UCSD-AML1 (cell line): ENCODE data around the gene NANOS3.
"Not testable (repeated sequence)": the region's sequence is repeated elsewhere in the genome, so short reads cannot be mapped to it uniquely, and the experiment has no call there.

Source experiments
- DNase-seq: peaks from one replicate; lab custom pipeline; 2025; ENCODE audit not compliant: unreplicated experiment; lab: John Stamatoyannopoulos, UW

The NANOS3 gene

DNA sequence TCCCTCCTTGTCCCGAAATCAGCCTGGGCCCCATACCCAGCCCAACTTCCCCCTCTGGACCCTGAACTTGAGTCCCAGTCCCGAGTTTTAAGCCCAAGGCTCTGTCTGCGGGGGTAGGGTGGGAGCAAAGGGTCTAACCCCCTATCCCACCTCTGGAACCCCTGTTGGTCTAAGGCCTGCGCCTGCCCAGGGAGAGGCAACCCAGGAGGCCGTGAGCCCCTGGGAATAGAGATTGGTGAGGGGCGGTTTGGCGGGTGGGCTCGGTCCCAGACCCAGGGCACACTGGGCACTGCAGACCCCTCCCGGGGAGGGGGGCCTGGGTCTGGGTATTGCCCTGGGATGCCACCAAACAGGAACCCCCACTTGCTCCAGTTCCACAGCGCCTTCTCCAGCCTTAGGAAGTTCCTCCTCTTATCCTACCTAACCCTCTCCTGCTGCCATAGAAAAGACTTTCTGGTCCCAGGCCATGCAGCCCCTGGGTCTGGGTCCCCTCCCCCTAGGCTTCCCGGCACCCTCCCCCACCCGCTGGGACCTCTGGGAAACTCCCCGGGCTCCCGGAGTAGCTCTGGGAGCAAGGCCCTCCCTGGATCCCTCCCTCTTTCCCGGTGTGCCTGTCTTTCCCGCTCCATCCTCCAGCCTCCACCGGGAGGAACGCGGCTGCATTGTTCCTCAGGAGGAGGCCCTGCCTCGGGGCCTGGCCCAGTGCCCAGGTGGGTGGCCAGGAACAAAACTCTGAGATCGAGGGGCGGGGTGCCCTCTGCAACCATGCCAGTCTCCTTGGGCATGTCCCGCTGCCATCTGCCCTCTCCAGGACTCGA is 33.6 kb upstream of the NANOS3 start:
- DNase-seq, result no peak

- DNase-seq, result no peak
Observed at GRCh38 chr19:13844130-13844631, 32.8 kb upstream of the NANOS3 start.

GRCh38 chr19:13846557-13847406 is 30.2 kb upstream of the NANOS3 start:
- DNase-seq, result peak; percentile 96

GRCh38 chr19:13847407-13848339 is 29.3 kb upstream of the NANOS3 start:
- peak; percentile 93 for DNase-seq

GRCh38 chr19:13848340-13848677 is 28.6 kb upstream of the NANOS3 start:
- no peak for DNase-seq

- no peak for DNase-seq
Observed at GRCh38 chr19:13848798-13849676, 27.9 kb upstream of the NANOS3 start.

DNA sequence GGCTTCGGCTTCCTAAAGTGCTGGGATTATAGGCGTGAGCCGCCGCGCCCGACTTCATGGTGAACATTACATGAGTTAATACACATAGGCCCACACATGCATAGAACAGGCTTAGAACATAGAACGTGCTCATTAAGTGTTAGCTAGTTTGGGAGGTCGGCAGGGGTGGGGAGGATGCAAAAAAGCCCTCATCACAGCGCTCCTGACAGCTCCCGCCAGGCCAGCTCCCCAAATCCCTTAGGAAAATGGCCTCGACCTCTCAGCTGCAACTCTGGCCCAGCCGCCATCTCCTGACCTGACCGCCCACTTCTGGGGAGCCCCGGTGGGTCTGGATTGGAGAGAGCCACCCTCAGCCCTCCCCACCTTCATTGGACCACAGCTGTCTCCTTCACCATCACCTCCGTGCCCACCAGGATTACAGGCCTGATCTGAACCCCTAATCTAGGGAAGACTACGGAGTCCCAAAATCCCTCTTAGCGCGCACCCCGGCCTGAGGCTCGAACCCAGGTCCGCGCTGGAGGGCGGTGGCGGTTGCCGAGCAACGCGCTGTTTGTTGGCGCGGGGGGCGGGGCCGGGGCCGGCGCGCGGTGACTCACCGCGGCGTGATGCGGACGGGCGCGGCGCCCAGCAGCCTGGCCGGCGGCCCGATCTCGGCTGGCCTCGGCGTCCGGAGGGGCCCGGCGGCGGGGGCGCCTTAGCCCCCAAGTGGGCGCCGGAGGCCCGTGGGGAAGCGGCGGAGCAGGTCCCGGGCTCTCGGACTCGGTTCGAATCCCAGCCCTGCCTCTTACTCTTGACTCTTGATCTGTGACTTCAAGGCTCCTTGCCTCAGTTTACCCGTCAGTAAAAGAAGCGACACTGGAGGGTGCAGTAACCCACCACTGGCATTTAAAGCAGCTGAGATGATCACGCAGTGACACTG is 26.7 kb upstream of the NANOS3 start:
- DNase-seq, result peak; percentile 82

DNA sequence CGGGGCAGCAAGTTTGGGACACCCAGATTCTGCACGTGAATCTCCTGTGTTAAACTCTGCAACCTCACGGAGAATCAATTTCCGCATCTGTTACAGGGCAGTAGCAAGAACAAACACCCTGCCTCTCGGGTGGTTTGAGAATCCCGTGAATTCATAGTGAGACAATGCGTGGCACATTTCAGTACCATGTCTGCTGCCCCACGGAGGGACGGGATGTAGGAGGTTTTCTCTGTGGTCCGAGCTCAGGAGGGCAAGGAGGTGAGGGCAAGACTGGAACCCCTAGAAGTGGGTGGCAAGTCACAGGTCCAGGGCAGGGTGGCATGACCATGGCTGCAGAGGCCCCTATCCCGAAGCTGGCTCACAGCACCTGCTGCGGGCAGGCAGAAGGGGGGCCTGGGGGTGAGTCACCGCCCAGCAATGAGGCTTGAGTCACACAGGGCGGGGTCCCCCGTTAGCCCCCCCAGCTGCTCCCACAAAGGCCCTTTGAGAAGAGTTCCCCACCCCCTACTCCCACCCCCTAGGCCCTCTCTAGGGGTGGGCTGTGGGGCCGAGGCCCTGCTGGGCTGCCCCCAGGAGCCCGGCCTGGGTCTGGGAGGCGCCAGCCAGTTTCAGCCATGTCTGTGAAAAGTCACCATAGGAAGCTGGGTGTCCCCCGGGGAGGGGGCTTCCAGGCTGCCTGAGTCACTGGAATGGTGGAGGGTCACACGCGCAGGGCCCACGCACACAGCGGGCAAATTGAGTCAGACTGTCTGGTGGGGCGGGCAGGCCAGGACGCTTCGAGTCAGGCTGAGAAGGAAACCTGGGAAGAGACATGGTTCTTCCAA is 25.8 kb upstream of the NANOS3 start:
- no peak for DNase-seq

GRCh38 chr19:13851734-13852114 is 25.2 kb upstream of the NANOS3 start:
- not testable (repeated sequence) for DNase-seq

- not testable (repeated sequence) for DNase-seq
Observed at GRCh38 chr19:13852171-13852707, 24.7 kb upstream of the NANOS3 start.

GRCh38 chr19:13856497-13856896 is 20.4 kb upstream of the NANOS3 start:
- DNase-seq, result no peak

- peak; percentile 31 for DNase-seq
Observed at GRCh38 chr19:13859361-13859880, 17.5 kb upstream of the NANOS3 start.

DNA sequence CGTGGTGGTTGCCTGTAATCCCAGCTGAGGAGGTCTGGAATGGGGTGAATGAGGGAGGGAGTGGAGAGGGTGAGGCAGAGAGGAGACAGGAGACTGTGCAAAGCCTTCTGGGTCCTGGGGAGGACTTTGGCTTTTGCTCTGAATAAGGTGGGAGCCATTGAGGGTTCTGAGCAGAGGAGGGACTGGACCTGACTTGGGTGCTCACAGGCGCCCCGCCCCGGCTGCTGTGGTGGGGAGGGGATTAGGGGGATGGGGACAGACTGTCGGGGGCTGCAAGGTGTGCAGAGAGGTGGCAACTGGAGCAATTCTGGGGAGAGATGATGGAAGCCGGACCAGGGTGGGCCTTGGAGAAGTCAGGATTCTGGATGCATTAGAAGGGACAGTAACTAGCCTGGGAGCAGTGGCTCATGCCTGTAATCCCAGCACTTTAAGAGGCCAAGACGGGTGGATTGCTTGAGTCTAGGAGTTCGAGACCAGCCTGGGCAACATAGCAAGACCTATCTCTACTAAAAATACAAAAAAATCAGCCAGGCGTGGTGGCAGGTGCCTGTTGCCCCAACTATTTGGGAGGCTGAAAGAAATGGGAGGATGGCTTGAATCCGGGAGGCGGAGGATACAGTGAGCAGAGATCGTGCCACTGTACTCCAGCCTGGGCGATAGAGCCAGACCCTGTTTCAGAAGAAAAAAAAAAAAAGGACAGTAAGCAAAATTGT is 16.1 kb upstream of the NANOS3 start:
- no peak for DNase-seq

- DNase-seq, result peak; percentile 65
Observed at GRCh38 chr19:13861392-13861713, 15.6 kb upstream of the NANOS3 start.

GRCh38 chr19:13861714-13862531 is 15.0 kb upstream of the NANOS3 start:
- peak; percentile 90 for DNase-seq

GRCh38 chr19:13864046-13864666 is 12.8 kb upstream of the NANOS3 start:
- no peak for DNase-seq
